GM19372 (cell line): Measurements from ENCODE around the gene RRP12.
"Not testable (repeated sequence)": the region's sequence is repeated elsewhere in the genome, so short reads cannot be mapped to it uniquely, and the experiment has no call there.

Source experiments
- ATAC-seq: cut with Tn5 transposase; IDR thresholded peaks from one replicate; pipeline ENCODE4 v1.9.1; 2021; ENCODE audit warnings: mild to moderate bottlenecking, low read depth, moderate library complexity; ENCODE audit not compliant: unreplicated experiment

RRP12 gene, protein sequence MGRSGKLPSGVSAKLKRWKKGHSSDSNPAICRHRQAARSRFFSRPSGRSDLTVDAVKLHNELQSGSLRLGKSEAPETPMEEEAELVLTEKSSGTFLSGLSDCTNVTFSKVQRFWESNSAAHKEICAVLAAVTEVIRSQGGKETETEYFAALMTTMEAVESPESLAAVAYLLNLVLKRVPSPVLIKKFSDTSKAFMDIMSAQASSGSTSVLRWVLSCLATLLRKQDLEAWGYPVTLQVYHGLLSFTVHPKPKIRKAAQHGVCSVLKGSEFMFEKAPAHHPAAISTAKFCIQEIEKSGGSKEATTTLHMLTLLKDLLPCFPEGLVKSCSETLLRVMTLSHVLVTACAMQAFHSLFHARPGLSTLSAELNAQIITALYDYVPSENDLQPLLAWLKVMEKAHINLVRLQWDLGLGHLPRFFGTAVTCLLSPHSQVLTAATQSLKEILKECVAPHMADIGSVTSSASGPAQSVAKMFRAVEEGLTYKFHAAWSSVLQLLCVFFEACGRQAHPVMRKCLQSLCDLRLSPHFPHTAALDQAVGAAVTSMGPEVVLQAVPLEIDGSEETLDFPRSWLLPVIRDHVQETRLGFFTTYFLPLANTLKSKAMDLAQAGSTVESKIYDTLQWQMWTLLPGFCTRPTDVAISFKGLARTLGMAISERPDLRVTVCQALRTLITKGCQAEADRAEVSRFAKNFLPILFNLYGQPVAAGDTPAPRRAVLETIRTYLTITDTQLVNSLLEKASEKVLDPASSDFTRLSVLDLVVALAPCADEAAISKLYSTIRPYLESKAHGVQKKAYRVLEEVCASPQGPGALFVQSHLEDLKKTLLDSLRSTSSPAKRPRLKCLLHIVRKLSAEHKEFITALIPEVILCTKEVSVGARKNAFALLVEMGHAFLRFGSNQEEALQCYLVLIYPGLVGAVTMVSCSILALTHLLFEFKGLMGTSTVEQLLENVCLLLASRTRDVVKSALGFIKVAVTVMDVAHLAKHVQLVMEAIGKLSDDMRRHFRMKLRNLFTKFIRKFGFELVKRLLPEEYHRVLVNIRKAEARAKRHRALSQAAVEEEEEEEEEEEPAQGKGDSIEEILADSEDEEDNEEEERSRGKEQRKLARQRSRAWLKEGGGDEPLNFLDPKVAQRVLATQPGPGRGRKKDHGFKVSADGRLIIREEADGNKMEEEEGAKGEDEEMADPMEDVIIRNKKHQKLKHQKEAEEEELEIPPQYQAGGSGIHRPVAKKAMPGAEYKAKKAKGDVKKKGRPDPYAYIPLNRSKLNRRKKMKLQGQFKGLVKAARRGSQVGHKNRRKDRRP (N-terminal part only)

DNA sequence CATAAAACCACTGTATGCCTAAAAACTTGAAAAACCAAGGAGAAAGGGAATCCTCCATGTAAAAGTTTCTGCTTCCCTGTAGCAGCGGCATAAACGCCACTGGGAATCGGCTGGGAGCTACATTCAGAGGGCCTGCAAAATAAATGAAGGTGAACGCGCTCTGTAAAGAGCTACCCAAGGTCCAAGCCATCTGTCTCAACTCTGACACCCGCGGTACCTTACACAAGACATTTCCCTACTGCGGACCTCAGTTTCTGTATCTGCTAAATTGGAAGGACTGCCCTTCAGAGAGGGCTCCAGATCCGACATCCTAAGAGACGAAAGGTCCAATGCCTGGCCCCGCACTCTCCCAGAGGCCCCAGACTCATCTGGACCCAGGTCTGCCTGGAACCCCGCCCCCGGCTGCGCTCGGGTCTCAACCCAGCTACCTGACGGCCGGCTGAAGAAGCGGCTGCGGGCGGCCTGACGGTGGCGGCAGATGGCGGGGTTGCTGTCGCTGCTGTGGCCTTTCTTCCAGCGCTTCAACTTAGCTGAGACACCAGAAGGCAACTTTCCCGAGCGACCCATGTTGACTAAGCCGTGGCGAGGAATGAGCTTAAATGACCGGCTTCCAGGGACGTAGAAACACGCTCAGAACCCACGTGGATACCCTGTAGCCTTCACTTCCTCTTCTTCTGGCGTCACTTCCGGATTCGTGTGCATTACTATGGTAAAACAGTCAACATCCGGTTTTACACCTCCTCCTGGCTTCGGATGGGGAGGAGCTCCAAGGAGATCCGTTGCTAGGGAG is at the start of gene RRP12:
RRP12 (minus strand) TSS at position 676 of the 790 bp plus-strand sequence; CDS start at position 567, 109 bp downstream.
- peak; percentile 96 for ATAC-seq

DNA sequence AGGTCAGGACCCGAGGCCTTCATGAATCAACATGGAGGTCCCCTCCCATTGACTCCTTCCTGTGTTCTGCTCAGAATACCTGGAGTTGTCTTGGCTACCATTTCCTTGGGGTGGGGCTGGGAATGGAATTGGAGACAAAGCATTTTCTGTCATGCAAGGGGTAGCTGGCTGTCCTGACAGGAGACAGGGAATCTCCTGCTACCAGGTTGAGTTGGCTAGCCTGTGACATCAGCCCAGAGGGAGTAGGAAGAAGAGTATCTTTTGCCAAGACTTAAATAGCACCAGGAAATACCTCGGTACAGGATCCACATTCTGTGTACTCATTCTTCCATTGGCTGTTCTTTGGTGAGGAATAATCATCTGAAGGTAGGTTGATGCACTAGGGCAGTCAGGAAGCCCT is 49.7 kb upstream of the RRP12 start:
- ATAC-seq: no peak

DNA sequence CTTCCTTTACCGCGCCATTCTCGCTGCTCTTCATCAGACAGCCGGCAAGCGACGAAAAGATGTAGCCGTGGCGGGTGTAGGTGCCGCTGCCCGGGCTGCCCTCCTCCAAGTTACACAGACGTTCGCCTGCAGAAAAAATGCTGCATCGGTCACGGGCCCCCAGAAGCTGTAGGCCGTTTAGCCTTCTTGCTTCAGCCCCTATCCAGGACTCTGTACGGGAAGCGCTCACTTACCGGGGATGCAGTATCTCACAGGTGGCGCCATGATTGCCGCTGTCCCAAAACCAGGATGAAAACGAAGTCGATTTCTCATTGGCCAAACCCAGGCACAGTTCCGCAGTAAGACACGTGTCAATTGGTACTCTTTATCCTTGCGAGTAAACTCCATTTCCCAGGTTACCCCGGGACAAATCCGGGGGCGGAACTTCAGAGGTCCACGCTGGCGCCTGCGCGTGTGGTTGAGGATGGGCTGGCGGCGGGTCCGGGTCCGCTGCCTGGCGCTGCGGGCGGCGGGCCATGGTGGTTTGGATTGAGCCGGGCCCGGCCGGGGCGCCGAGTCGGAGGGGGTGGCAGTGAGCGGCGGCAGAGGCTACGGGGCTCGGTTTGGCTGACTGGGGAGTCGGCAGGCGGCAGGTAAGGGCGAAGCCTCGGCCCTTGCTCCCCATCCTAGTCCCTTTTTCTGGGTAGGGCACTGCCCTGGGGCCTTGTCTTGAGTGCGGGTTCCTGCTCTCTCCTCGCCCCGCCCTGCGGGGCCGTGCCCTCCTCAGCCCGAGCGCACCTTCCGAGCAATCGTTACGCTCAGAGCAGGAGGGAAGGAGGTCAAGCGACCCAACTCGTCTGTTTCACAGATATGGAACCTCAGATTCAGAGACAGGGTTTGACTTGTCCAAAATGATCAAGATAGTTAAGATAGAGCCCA is 44.8 kb upstream of the RRP12 start, which contains the start of the genes EXOSC1 and ZDHHC16:
EXOSC1 (minus strand) TSS at position 285 of the 918 bp plus-strand sequence; CDS start at position 264, 21 bp downstream.
ZDHHC16 (plus strand) TSS at position 454 of the 918 bp plus-strand sequence. CDS start 5,501 bp downstream, outside the sequence.
- peak; percentile 95 for ATAC-seq

DNA sequence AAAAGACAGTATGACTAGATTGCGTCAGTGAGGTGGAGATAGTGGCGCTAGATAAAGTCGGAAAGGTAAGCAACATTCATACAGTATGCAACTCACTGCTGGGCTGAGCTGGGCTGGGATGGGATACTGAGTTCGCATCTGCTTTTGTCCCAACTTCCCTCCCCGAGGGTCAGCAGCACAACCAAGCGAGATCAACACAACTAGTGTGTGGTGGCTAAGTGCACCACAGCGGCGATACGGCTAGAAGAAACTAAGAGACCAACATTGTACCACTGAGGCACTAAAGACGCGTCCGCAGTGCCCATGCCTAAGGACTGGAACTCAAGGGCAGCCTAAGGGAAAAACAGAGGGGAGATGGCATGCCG is 44.2 kb upstream of the RRP12 start:
- ATAC-seq: no peak

DNA sequence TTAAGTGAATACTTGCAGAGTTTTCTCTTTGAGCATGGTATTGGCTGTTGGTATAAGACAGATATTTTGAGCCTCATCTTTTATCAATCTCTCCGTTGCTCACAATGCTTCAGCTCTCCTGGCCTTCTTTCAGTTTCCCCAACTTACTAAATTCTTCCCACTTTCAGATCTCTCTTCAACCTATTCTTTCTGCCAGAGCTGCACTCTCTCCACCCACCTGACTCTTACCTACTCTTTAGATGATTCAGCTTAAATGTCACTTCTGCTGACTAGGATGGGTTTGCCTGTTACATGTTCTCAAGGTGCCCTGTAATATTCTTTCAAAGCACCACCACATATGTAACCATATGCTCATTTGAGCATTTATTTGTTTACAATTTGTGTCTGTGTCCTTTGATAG is 43.1 kb upstream of the RRP12 start:
- no peak for ATAC-seq

DNA sequence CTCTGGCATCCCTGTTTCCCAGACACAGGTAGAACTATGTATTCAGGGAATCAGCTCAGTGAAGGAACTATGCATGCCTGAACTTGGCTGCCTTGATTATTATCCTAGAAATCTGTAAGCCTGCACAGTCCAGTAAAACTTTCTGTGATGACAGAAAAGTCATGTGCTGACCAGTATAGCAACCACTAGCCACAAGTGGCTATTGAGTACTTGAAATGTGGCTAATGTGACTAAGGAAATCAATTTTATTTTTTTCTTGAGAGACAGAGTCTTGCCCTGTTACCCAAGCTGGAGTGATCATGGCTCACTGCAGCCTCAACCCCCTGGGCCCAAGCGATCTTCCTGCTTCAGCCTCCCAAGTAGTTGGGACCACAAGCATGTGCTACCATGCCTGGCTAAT is 41.1 kb upstream of the RRP12 start:
- no peak for ATAC-seq

DNA sequence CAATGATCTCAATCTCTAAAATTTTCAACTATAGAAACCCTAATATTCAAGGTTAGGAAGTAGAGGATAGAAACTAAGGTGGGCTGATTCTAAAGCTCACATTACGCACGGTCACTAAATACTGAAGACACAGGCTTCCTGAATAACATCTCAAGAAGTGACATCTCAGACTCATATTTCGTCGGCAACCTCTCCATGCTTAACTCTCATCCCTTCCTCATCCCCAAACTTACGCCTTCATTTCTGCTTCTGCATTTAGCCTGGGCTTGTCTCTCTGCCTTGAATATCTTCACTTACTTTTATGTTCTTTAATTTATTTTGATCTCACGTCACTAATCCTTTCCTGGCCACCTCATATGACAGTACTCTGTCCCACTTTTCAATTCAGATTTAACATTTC is 34.1 kb upstream of the RRP12 start:
- ATAC-seq: no peak

DNA sequence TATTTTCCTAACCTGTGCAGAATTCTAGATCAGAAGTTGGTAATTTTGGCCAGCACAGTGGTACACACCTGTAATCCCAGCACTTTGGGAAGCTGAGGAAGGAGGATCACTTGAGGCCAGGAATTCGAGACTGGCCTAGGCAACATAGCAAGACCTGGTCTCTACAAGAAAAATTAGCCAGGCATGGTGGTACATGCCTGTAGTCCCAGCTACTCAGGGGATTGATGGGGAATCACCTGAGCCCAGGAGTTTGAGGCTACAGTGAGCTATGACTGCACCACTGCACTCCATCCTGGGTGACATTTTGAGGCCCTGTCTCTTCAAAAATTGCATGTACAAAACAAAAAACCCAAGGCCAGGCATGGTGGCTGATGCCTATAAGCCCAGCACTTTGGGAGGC is 33.4 kb upstream of the RRP12 start:
- ATAC-seq: no peak

DNA sequence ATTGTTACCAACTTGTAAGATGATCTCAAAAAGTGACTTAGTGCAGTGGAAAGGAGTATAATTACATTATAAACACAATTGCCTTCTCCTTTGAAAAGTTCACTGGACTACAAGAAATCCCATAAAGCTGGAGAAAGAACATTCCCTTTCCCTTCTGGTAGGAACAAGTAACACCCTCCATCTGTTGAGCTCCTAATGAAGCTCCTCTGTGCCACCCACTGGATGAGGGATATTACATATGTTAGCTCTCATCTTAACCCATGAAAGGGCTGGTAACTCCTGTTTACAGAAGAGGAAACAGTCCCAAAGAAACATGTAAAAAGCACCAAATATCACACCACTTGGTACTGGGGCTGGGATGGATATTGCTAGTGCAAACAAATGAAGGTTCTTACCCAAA is 32.9 kb upstream of the RRP12 start:
- no peak for ATAC-seq

DNA sequence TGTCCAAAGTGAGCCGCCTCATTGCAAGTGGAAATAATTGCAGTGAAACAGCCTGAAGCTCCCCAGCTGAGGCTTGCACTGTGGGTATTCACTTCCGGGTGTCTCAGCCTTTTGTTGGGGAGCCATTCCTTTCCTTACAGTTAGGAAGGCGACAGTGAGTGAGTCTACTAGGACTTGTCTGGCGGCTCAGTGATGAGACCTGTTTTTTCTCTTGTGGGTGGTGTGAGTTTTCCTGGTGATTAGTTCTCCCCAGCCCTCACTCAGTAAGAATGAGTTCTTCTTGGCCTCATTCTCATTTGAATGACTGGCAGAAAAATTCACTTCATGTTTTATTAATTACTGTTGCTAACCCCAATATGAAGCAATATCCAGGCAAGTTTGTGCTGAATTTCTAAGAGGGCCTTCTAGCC is 27.4 kb upstream of the RRP12 start:
- no peak for ATAC-seq

DNA sequence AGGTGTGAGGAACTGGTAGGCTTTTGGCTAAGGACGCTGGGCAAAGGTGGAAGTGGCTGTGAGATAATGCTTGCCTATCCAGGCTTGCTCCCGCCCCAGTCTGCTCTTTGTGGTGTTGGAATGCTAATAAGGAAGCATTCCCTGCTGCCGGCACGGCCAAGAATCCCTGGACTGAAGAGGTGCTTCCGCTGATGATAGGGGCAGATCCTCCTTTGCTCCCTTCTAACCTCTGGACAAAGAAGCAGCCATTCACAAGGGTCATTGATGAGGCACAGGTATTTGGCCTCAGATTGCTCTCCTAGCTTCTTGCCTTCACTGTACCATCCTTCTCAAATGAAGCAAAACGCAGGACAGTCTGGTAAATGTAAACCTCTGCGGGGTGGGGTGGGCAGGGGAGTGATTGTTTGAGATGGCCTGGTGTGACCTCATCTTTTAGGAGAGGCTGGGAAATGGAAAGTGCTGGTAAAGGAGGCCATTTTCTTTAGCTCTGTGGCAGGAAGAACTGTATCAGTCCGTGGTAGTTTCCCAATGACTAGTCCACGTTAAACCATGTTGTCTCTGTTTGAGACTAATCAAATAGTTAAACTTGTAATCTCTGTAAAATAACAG is 26.5 kb upstream of the RRP12 start:
- no peak for ATAC-seq

DNA sequence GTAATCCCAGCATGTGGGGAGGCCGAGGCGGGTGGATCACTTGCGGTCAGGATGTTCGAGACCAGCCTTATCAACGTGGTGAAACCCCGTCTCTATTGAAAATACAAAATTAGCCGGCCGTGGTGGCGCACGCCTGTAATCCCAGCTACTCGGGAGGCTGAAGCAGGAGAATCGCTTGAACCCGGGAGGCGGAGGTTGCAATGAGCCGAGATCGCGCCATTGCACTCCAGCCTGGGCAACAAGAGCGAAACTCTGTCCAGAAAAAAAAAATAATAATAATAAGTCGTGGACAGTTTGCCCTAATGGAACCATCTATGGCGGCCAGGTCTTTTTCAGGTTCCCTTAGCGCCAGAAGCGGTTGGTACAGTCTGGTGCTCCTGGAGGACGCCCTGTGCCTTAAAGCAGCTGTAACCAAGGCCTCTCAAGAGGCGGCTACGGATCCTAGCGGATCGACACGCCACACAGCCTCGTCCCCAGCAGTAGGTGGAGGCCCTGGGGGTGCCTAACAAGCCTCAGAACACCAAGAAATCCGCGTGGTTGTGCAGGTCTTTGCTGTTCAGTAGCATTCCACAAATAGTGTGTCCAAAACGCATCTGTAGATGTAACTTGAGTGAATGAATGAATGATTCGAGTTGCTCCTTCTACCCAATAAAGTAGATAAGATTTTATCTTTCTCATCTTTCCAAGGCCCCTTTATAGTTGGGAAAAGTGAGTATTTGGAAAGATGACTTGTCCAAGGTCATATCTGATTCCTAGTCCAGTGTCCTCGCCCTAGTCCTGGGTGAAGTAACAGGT is 25.8 kb upstream of the RRP12 start:
- no peak for ATAC-seq

DNA sequence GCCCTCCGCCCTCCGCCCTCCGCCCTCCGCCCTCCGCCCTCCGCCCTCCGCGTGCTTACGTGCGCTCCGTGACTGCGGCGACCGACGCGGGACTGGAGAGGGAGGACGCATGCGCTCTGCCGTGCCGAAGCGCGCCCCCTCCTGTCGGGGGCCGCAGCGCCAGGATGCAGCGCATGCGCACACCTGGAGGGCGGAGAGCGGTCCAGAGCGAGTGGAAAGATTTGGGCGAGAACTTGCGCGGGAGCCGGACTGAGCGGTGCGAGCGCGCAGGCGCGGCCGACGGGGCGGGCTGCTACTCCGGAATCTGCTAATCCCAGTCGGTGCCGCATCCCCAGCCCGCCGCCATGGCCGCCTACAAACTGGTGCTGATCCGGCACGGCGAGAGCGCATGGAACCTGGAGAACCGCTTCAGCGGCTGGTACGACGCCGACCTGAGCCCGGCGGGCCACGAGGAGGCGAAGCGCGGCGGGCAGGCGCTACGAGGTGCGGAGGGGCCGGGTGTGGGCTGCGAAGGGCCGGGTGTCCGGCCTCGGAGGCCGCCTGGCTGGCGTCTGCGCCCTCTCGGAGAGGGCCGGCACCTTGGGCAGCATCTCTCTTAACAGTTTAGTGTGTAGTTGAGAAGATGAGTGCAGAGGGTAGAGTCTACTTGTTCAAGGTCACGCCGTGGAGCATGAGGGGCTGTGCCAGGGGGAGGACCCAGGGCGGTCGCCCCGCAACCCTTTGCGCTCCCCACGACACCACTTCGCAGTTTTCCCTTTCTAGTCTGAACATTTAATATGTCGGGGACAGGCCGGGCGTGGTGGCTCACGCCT is 25.0 kb upstream of the RRP12 start, which contains the start of gene PGAM1:
PGAM1 (plus strand) TSS at position 228 of the 812 bp plus-strand sequence; CDS start at position 345, 117 bp downstream.
- peak; percentile 82 for ATAC-seq

DNA sequence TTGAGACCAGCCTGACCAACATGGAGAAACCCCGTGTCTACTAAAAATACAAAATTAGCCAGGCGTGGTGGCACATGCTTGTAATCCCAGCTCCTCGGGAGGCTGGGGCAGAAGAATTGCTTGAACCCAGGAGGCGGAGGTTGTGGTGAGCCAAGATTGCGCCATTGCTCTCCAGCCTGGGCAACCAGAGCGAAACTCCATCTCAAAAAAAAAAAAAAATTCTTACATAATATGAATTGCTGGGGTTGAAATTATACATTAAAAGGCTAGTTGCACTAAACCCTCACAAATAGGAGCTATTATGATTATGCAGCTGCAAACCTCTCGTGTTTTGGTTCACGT is 22.6 kb upstream of the RRP12 start:
- ATAC-seq: not testable (repeated sequence)

DNA sequence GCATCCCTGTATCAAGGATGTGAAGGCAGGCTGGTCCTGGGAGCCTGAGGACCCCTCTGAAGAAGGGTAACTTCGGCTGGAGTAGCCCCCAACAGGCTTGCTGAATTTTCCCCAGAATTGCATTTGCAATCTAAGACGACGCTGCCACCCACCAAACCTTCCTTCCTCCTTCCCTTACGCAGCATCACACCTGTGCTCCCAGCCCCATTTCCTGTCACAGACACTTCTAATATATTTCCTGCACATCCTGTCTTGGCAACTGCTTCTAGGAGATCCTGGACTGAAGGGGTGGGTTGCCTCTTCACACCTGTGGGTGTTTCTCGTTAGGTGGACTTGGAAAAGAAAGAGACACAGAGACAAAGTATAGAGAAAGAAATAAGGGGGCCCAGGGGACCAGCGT is 15.4 kb upstream of the RRP12 start:
- ATAC-seq: no peak

DNA sequence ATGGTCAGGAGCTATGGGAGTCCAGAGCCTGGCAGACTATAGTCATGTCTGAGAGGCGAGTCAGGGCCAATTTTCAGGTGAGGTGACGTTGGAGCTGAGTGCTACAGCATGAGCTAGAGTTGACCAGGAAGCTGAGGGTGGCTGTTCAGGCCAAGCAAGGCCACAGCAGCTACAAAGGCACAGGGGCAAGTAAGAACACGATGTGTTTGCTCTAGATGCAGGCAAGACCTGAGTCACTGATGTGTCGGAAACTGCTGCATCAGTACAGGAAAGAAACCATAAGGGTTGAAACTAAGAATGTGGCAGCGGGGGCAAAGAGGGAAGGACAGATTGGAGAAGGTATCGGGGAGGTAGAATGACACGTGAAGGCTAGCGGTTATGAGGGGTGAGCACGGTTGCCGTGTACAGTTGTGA is 11.8 kb upstream of the RRP12 start:
- no peak for ATAC-seq

DNA sequence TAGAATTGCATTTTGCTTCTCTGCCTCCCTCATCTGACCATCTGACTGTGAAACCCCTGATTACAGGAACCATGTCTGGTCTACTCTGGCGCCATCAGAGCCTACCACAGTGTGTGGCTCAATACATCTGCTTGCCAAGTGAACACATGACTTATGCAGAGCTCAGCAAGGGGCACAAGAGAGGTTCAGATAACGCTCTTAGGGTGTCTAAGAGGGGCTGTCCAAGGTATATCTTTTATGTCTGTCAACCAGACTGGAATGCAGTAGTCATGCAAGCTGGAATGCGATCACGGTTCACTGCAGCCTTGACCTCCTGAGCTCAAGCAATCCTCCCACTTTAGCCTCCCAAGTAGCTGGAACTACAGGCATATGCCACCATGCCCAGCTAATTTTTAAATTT is 10.3 kb upstream of the RRP12 start:
- ATAC-seq: no peak
